Measurements from ENCODE around the gene C19orf25.

Gene C19orf25

DNA sequence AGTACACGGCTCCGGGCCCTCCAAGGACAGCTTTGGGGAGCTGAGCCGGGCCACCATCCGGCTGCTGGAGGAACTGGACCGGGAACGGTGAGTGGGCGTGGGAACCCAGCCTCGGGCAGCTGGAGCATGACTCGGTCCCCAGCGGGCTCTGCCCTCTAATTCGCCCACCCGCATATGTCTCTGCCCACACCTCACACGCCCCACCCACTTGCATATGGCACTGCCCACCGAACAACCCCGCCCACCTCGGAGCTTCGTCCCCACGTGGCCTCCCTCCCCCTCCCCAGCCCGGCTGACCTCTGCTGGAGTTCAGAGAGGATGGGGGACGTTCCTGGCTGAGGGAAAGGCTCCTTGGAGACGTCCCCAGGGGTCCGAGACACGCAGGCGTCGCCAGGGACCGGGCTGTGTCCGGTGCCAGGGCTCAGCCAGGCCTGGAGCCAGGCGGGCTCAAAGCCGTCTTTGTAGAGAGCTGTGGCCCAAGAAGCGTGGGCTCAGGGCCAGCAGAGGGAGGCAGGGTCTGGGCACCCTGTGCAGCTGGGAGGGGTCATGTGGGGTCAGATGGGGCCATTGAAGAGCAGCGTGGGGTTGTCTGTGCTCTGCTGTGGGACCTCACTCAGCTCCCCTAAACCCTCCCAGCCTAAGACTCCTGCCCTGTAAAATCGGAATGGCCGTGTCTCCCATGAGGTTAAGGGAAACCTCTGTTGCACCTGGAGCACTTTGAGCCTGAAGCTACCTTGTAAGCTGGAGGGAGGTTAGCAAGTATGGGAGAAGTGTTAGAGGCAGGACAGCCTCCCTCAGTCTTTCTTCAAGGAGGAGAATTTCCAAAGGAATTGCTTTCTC, 25.3 kb downstream of the C19orf25 start:
- no peak overlapping the region for H3K4me3 ChIP-seq (ENCODE audit: low read depth, low read length)
- DNase-seq (ENCODE audit: low read depth): no peak
- TF ChIP-seq, protein P1, sequence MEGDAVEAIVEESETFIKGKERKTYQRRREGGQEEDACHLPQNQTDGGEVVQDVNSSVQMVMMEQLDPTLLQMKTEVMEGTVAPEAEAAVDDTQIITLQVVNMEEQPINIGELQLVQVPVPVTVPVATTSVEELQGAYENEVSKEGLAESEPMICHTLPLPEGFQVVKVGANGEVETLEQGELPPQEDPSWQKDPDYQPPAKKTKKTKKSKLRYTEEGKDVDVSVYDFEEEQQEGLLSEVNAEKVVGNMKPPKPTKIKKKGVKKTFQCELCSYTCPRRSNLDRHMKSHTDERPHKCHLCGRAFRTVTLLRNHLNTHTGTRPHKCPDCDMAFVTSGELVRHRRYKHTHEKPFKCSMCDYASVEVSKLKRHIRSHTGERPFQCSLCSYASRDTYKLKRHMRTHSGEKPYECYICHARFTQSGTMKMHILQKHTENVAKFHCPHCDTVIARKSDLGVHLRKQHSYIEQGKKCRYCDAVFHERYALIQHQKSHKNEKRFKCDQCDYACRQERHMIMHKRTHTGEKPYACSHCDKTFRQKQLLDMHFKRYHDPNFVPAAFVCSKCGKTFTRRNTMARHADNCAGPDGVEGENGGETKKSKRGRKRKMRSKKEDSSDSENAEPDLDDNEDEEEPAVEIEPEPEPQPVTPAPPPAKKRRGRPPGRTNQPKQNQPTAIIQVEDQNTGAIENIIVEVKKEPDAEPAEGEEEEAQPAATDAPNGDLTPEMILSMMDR (IDR thresholded peaks at IDR 0.05; ENCODE audit: insufficient read depth, low read depth, low read length, missing control alignments): no peak

DNA sequence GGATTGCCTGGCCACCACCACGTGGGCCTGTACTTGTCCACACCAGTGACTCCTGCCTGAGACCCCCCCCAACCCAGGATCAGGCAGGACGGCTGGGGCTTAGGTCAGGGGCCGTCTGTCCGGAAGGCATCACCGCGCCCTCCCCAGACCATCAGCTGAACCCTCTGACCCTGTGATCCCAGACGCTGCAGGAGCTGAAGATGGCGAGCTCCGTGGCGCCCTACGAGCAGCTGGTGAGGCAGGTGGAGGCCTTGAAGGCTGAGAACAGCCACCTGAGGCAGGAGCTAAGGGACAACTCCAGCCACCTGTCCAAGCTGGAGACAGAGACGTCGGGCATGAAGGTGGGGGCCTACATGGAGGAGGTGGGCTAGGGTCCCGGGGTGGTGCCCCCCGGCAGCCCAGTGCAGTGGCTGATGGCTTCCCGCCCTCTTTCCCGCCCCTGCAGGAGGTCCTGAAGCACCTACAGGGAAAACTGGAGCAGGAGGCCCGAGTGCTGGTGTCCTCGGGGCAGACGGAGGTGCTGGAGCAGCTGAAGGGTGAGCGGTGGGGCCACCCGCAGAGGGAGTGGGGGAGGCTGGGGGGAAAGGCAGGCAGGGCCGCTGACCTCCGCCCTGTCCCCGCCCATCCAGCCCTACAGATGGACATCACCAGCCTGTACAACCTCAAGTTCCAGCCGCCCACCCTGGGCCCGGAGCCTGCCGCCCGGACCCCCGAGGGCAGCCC, 26.1 kb downstream of the C19orf25 start:
- TF ChIP-seq, protein P1 (IDR thresholded peaks at IDR 0.05; ENCODE audit: insufficient read depth, low read depth, low read length, missing control alignments): no peak
- no peak overlapping the region for H3K4me3 ChIP-seq (ENCODE audit: low read depth, low read length)
- DNase-seq (ENCODE audit: low read depth): no peak

DNA sequence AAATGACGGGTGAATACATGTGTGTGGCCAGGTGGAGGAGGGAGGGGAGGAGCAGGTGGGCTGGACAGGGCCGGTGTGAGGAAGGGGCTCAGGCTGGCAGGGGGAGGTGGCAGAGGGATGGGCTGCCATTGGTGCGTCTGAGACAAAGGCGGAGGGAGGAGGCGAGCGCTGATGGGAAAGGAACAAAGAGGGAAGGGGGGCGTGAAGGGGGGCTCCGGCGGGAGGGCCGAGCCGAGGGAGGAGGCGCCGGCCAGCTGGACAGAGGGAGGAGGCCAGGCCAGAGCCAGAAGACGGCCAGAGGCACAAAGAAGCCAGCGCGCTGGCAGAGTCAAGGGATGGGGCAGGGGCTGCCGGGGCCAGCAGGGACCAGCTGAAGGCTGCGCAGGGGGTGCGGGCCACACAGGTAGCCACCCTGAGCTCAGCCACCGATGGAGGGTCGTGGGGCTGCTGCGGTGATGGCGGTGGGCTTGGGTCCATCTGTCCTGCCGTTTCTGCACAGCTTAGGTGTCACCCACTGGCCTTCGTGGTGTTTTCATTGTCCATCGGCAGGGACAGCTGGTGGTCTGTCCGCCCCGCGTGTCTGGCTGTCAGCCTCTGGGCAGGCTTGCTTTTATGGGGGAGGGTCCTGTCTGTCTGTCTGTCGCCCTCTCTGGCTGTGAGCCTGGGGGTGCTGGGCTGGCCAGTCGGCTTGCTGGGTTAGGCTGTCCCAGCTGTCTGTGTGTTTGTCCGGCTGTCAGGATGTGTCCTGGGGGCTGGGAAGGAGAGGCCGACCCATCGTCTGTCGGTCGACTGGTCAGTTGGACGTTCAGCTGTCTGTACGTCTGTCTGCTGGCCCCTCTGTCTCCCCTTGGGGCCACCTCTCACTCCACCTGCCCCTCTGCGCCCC, 26.9 kb downstream of the C19orf25 start:
- no peak overlapping the region for H3K4me3 ChIP-seq (ENCODE audit: low read depth, low read length)
- TF ChIP-seq, protein P1 (IDR thresholded peaks at IDR 0.05; ENCODE audit: insufficient read depth, low read depth, low read length, missing control alignments): no peak
- DNase-seq (ENCODE audit: low read depth): no peak

DNA sequence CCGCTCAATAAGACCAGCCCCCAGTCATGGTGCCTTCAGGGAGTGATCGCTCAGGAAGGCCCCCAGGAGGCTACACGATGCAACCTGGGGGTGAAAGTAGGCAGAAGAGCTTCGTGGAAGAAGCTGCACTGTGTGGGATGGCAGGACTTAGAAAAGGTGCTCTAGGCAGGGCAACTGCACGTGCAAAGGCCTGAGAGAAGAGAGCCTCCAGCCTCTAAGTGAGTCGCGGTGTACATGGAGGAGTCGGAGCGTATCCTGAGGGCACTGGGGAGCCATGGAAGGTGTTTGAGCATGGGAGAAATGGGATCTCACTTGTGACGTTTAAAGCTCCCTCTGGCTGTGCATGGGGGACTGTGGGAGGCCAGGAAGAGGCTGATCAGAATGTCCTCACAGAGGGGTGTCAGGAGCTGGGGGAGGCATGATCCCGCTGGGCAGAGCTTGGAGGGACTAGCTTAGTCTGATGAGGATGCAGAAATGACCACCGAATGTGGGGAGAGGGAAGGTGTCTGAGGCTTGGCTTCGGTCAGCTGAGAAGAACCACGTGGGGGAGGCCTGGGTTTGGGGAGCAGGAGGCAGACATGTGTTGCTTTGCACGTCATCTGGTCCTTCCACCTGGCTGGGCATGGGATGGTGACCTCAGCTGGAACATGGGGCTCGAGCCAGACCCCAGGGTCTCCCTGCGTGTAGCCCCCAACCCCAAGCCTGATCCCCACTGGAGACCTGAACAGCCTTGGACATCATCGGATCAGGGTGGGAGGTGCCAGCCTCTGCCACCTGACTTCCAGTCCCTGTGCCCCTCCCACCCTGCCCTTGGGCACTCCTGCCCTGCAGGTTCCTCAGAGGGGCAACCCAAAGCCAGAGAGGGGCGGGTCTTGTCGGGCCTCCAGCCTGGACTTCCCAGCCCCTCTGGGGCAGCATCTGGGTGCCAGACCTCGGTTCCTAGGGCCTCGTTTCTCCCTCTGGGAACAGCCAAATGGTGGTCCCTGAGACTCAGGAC, 28.0 kb downstream of the C19orf25 start:
- no peak overlapping the region for H3K4me3 ChIP-seq (ENCODE audit: low read depth, low read length)
- no peak for DNase-seq (ENCODE audit: low read depth)
- TF ChIP-seq, protein P1 (IDR thresholded peaks at IDR 0.05; ENCODE audit: insufficient read depth, low read depth, low read length, missing control alignments): no peak

DNA sequence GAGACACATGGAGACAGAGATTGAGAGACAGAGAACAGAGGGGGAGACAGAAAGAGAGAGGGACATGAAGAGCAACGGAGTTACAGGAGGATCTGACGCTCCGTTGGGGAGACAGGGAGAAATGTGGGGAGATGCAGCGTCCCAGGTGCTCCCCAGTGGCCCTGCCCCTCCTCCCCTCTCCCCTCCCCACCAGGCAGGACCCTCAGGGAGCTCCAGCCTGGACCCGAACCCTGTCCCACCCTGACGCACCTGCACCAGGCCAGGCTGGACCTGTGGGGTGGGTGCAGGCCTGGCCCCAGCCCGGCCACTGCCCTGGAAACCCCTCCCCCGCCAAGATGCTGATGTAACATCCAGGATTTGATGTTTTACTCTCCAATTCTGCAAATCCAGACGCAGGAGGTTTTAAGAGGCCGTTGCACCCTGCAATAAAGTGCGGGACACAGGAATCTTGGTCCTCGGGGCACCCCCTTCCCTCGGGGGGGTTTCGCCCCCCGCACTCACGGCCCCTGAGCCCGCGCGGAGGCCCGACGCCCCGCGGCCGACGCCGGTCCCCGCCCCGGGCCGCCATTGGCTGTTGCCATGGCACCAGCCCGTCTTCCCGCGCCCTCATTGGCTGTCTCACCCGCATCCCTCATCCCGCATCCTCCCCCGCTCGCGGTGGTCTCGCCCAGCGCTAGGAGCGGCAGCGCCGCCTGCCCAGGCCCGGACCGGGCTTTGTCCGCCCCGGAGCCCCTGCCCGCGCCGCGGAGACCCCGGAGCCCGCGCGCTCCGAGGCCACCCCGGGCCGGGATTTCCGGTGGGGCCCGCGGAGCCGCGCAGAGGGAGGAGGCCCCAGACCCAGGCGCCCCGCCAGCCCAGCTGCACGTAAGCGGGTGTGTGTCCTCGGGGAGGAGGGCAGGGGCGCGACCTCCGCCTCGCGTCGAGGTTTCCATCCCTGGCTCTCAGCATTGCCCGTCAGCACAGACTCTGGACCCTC, 29.3 kb downstream of the C19orf25 start, which contains the start of gene APC2:
TSS of gene APC2 (plus strand) at position 655 of the 976 bp plus-strand sequence. CDS start 2,881 bp downstream, outside the sequence.
- TF ChIP-seq, protein P1 (IDR thresholded peaks at IDR 0.05; ENCODE audit: insufficient read depth, low read depth, low read length, missing control alignments): no peak
- H3K4me3 ChIP-seq (ENCODE audit: low read depth, low read length): no peak within 1 kb of the TSS
- DNase-seq (ENCODE audit: low read depth): no peak

All from GM12865 (cell line).